ENCODE measurements around the gene KRT82. TPM values are rescaled to one million over a fixed set of nuclear protein-coding genes. Genes with fewer than 3 reads are reported as not detected.

KRT82 gene
- total RNA-seq, 1 donor from 2014 or later = not detected

DNA sequence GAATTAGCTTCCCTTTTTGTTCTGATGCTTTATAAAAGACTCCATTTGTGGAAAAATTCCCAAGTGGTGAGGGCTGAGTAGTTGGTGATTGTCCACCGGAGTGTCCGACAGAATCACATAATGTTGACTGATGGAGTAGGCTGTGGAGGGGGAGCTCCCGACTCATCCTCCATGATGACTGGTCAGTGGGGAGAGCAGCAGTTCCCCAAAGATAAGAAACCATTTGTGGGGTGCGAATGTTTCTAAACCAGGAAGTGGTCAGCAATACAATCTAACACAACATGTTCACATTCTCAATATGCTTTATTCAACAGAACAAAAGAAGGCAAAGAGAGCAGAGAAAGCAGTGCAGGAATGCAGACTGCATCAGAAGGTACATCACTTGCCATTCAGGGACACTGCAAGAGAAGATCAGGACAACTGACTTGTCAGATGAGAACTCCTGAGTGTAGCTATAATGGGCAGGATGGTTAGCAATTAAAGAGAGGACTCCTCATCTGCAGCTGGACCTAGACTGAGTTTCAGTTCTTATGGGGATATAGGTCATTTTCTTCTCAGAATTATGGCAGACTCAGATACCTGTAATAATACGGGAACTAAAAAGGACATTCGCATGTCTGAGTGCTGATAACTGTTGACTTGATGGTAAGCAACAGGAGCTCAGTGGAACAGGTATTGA, 40.4 kb upstream of the KRT82 start:
- no peak overlapping the region for H3K27ac ChIP-seq
- TF ChIP-seq POLR2AphosphoS5 (IDR thresholded peaks at IDR 0.05; ENCODE audit: insufficient read depth in 1 of 2, low read depth in 1 of 2) (no peak), POLR2A (IDR thresholded peaks at IDR 0.05) (no peak)
- TF ChIP-seq, protein P1, sequence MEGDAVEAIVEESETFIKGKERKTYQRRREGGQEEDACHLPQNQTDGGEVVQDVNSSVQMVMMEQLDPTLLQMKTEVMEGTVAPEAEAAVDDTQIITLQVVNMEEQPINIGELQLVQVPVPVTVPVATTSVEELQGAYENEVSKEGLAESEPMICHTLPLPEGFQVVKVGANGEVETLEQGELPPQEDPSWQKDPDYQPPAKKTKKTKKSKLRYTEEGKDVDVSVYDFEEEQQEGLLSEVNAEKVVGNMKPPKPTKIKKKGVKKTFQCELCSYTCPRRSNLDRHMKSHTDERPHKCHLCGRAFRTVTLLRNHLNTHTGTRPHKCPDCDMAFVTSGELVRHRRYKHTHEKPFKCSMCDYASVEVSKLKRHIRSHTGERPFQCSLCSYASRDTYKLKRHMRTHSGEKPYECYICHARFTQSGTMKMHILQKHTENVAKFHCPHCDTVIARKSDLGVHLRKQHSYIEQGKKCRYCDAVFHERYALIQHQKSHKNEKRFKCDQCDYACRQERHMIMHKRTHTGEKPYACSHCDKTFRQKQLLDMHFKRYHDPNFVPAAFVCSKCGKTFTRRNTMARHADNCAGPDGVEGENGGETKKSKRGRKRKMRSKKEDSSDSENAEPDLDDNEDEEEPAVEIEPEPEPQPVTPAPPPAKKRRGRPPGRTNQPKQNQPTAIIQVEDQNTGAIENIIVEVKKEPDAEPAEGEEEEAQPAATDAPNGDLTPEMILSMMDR (IDR thresholded peaks at IDR 0.05) = no peak
- H3K27me3 ChIP-seq = no peaks in the 10 kb centered on the region
- H3K4me3 ChIP-seq = no peak overlapping the region
- H3K9me3 ChIP-seq = no peaks in the 10 kb centered on the region
- DNase-seq (ENCODE audit: extremely low spot score in 2 of 2) = no peak
- H3K36me3 ChIP-seq = no peaks in the 10 kb centered on the region
- no peaks in the 10 kb centered on the region for H3K4me1 ChIP-seq
- intact Hi-C loops (cut with DNase I) = no loop called here

DNA sequence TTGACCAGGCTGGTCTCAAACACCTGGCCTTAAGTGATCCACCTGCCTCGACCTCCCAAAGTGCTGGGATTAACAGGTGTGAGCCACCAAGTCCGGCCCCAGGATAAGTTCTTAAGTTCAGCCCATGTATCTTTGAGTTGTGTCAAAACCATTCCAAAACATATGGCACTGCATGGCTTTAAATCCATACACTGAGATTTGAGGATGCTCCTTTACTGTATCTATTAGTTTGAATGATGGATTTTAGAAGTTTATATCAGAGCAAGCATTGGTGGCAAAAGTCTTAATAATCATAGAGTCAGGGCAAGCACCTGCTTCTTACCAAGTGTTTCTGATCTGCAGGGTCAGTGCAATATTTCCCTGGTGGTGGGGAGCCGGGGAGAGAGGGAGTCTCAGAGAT, 39.7 kb upstream of the KRT82 start:
- intact Hi-C loops (cut with DNase I) = no loop called here
- H3K27ac ChIP-seq = no peak overlapping the region
- no peaks in the 10 kb centered on the region for H3K4me1 ChIP-seq
- no peak for DNase-seq (ENCODE audit: extremely low spot score in 2 of 2)
- H3K27me3 ChIP-seq = no peaks in the 10 kb centered on the region
- no peak for TF ChIP-seq POLR2AphosphoS5 (IDR thresholded peaks at IDR 0.05; ENCODE audit: insufficient read depth in 1 of 2, low read depth in 1 of 2)
- TF ChIP-seq, protein P1 (IDR thresholded peaks at IDR 0.05) = no peak
- TF ChIP-seq POLR2A (IDR thresholded peaks at IDR 0.05) = no peak
- no peak overlapping the region for H3K4me3 ChIP-seq
- H3K9me3 ChIP-seq = no peaks in the 10 kb centered on the region
- H3K36me3 ChIP-seq = no peaks in the 10 kb centered on the region

DNA sequence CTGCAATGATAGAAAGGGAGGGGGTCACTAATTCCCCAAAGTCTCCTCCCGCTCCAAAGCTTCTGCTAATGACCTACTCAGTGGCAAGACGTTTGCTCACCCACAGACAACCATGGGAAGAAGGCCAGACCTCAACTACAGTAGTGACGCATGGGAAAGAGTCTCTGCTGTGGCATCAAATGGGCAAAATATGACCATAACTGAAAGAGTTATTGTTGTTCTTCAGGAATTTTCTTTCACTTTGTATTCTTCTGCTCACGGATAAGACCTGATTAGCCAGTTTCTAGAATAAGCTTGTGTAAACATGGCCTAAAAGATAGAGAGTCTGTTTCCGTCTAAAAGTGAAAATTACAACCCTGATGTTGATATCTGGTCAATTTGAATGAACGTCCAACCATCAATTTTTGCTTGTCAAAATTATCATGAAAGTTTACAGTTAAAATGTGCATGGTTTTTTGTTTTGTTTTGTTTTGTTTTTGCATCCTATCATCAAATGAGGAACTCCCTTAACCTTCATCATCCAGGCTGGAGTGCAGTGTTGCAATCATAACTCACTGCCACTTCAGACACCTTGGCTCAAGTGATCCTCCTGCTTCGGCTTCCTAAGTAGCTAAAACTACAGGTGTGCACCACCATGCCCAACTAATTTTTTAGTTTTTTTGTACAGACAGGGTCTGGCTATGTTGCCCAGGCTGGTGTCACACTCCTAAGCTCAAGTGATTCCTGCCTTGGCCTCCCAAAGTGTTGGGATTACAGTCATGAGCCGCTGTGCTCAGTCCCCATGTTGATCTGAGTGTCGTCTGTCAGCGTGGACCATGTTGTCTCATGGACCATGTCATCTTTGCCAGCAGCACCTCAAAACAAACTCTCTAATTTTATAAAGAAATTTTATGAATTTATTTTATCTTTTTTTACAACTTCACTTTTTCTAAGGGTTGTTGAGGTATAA, 38.8 kb upstream of the KRT82 start:
- H3K27ac ChIP-seq = no peak overlapping the region
- no peaks in the 10 kb centered on the region for H3K4me1 ChIP-seq
- no peak overlapping the region for H3K4me3 ChIP-seq
- H3K27me3 ChIP-seq = no peaks in the 10 kb centered on the region
- no peak for DNase-seq (ENCODE audit: extremely low spot score in 2 of 2)
- no peaks in the 10 kb centered on the region for H3K36me3 ChIP-seq
- no peaks in the 10 kb centered on the region for H3K9me3 ChIP-seq
- TF ChIP-seq POLR2A (IDR thresholded peaks at IDR 0.05) = no peak
- TF ChIP-seq, protein P1 (IDR thresholded peaks at IDR 0.05) = no peak
- TF ChIP-seq POLR2AphosphoS5 (IDR thresholded peaks at IDR 0.05; ENCODE audit: insufficient read depth in 1 of 2, low read depth in 1 of 2) = no peak
- intact Hi-C loops (cut with DNase I) = no loop called here

DNA sequence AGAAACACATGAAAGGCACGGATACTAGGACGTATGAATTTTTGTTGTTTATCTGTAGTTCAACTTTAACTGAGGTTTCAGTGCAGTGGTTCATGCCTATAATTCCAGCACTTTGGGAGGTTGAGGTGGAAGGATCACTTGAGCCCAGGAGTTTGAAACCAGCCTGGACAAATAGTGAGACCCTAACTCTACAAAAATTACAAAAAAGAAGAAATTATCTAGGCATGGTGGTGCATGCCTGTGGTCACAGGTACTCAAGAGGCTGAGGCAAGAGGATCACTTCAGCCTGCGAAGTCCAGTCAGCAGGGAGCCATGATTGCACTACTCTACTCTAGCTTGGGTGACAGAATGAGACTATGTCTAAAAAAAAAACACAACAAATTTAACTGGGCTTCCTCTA, 37.8 kb upstream of the KRT82 start:
- DNase-seq (ENCODE audit: extremely low spot score in 2 of 2) = no peak
- intact Hi-C loops (cut with DNase I) = no loop called here
- TF ChIP-seq POLR2A (IDR thresholded peaks at IDR 0.05) = no peak
- no peak for TF ChIP-seq POLR2AphosphoS5 (IDR thresholded peaks at IDR 0.05; ENCODE audit: insufficient read depth in 1 of 2, low read depth in 1 of 2)
- TF ChIP-seq, protein P1 (IDR thresholded peaks at IDR 0.05) = no peak
- no peak overlapping the region for H3K27ac ChIP-seq
- no peaks in the 10 kb centered on the region for H3K9me3 ChIP-seq
- H3K36me3 ChIP-seq = no peaks in the 10 kb centered on the region
- no peaks in the 10 kb centered on the region for H3K27me3 ChIP-seq
- H3K4me3 ChIP-seq = no peak overlapping the region
- peaks cover 7% of the 10 kb centered on the region for H3K4me1 ChIP-seq

Data from vagina (tissue), 2 donors.